GM12878 (cell line): ENCODE measurements around the gene SLC15A4. TPM values are rescaled to one million over a fixed set of nuclear protein-coding genes. Genes with fewer than 3 reads are reported as not detected.
A peak's percentile ranks its signal among the peaks of the same experiment; 100 is the strongest.

Source experiments
- ATAC-seq: fragments of 200-7000 bp; cut with Tn5 transposase; 3 replicates; pipeline ENCODE4 v1.9.1; 2020; ENCODE audit warnings: mild to moderate bottlenecking, moderate library complexity
- BruUV-seq: library from RNA; stranded (reverse); fragments of 400-500 nt; replicated peaks from 2 replicates; lab custom pipeline; 2021; lab: Mats Ljungman, UMichigan
- CTCF ChIA-PET: fragments of 300-600 bp; sonication (Branson Sonifier 250); formaldehyde crosslinking; extraction: SDS; loops from one replicate; lab custom pipeline; 2021; ENCODE audit warnings: inconsistent platforms; lab: Yijun Ruan, JAX
- POLR2A ChIA-PET: fragments of 350-600 bp; formaldehyde crosslinking; extraction: SDS; loops from one replicate; lab custom pipeline; 2021; ENCODE audit warnings: inconsistent platforms; lab: Charles Lee
- RAD21 ChIA-PET: fragments of 300-600 bp; sonication (Branson Sonifier 250); formaldehyde crosslinking; loops from one replicate; lab custom pipeline; 2023; ENCODE audit warnings: antibody characterized with exemption; ENCODE audit not compliant: unreplicated experiment; lab: Charles Lee
- SMC1A ChIA-PET: fragments of 300-600 bp; sonication (Branson Sonifier 250); formaldehyde crosslinking; loops from one replicate; lab custom pipeline; 2023; ENCODE audit not compliant: unreplicated experiment, uncharacterized antibody; lab: Charles Lee
- DNase-seq: peaks from one replicate; pipeline ENCODE4 v3.0.0-alpha.2; 2011; ENCODE audit warnings: low read depth, low spot score
- FAIRE-seq: peaks from 3 replicates; lab custom pipeline; 2011; peaks lifted over from hg19 to GRCh38; lab: Jason Lieb, UNC
- H2AFZ ChIP-seq: 2 replicates; pipeline ENCODE4 v1.6.0; 2011; ENCODE audit warnings: low read depth, low read length, control low read depth; ENCODE audit not compliant: control insufficient read depth
- H3K27ac ChIP-seq: 2 replicates; pipeline ENCODE4 v1.5.1; 2011; ENCODE audit warnings: control low read depth; ENCODE audit not compliant: control insufficient read depth, insufficient read depth
- H3K27me3 ChIP-seq, 2 experiments: replicated peaks in 1 of 2; 2 replicates each; pipeline versions ENCODE4 v1.6.0 to v1.6.1; 2011; ENCODE audit warnings: low read length in 1 of 2; ENCODE audit not compliant: control insufficient read depth in 2 of 2, insufficient read depth in 2 of 2
- H3K36me3 ChIP-seq, 2 experiments: 2 replicates each; pipeline ENCODE4 v1.5.1; 2011; ENCODE audit warnings: low read length in 1 of 2; ENCODE audit not compliant: control insufficient read depth in 2 of 2, insufficient read depth in 2 of 2
- H3K4me1 ChIP-seq: 2 replicates; pipeline ENCODE4 v1.6.1; 2011; ENCODE audit warnings: mild to moderate bottlenecking, low read length, moderate library complexity, mixed read lengths; ENCODE audit not compliant: control insufficient read depth, insufficient read depth
- H3K4me2 ChIP-seq: 2 replicates; pipeline ENCODE4 v1.6.0; 2011; ENCODE audit warnings: control low read depth; ENCODE audit not compliant: control insufficient read depth, insufficient read depth
- H3K4me3 ChIP-seq: fragments of 200-600 bp; sonication (generic); 2 replicates; pipeline ENCODE4 v1.5.1; 2016
- H3K79me2 ChIP-seq: 2 replicates; pipeline ENCODE4 v1.6.0; 2011; ENCODE audit warnings: low read length; ENCODE audit not compliant: control insufficient read depth, insufficient read depth
- H3K9ac ChIP-seq: 2 replicates; pipeline ENCODE4 v1.8.0; 2011; ENCODE audit warnings: low read length, control low read depth, mixed read lengths; ENCODE audit not compliant: control insufficient read depth, insufficient read depth
- H3K9me3 ChIP-seq: replicated peaks from 3 replicates; pipeline ENCODE4 v1.5.1; 2011; ENCODE audit warnings: mild to moderate bottlenecking, low read length; ENCODE audit not compliant: control insufficient read depth, insufficient read depth
- H4K20me1 ChIP-seq: 2 replicates; pipeline ENCODE4 v1.6.0; 2011; ENCODE audit not compliant: control insufficient read depth, insufficient read depth
- ATF7 ChIP-seq: fragments of 450-650 bp; IDR thresholded peaks from 2 replicates; pipeline ENCODE4 v1.6.1; 2016; ENCODE audit warnings: low read depth, mild to moderate bottlenecking
- BCLAF1 ChIP-seq: fragments of 450-650 bp; IDR thresholded peaks from 2 replicates; pipeline ENCODE4 v1.6.1; 2017; ENCODE audit warnings: antibody characterized with exemption, mild to moderate bottlenecking, moderate library complexity
- CHD2 ChIP-seq: IDR thresholded peaks from 2 replicates; pipeline ENCODE4 v1.6.1; 2011; ENCODE audit warnings: low read depth, low read length, improper control_type of control experiment, borderline replicate concordance
- CUX1 ChIP-seq: IDR thresholded peaks from 2 replicates; pipeline ENCODE4 v1.6.1; 2012; ENCODE audit warnings: improper control_type of control experiment, low read depth, low read length; ENCODE audit not compliant: insufficient replicate concordance
- HDGF ChIP-seq: fragments of 450-650 bp; IDR thresholded peaks from 2 replicates; pipeline ENCODE4 v1.6.1; 2016; ENCODE audit warnings: antibody characterized with exemption
- LARP7 ChIP-seq: fragments of 450-650 bp; IDR thresholded peaks from 2 replicates; pipeline ENCODE4 v1.6.1; 2017; ENCODE audit warnings: mild to moderate bottlenecking
- MTA2 ChIP-seq: fragments of 450-650 bp; IDR thresholded peaks from 2 replicates; pipeline ENCODE4 v1.6.1; 2016; ENCODE audit warnings: low read depth, mild to moderate bottlenecking, moderate library complexity
- MYB ChIP-seq: fragments of 150-350 bp; IDR thresholded peaks from 2 replicates; pipeline ENCODE4 v1.6.1; 2014; ENCODE audit warnings: mild to moderate bottlenecking, low read depth, low read length, borderline replicate concordance
- PKNOX1 ChIP-seq: fragments of 450-650 bp; IDR thresholded peaks from 2 replicates; pipeline ENCODE4 v1.6.1; 2016; ENCODE audit warnings: mild to moderate bottlenecking
- PML ChIP-seq: IDR thresholded peaks from 2 replicates; pipeline ENCODE4 v1.6.1; 2012; ENCODE audit warnings: low read length, inconsistent platforms
- RB1 ChIP-seq: fragments of 450-650 bp; formaldehyde crosslinking; IDR thresholded peaks from 2 replicates; pipeline ENCODE4 v1.6.1; 2017; ENCODE audit warnings: mild to moderate bottlenecking, borderline replicate concordance
- SMAD1 ChIP-seq: fragments of 450-650 bp; IDR thresholded peaks from 2 replicates; pipeline ENCODE4 v1.6.1; 2018; ENCODE audit warnings: mild to moderate bottlenecking, low read depth; ENCODE audit not compliant: partially characterized antibody
- SRF ChIP-seq, 2 experiments: IDR thresholded peaks; 2 replicates each; pipeline ENCODE4 v1.6.1; 2011; ENCODE audit warnings: low read depth in 2 of 2, low read length in 2 of 2, mild to moderate bottlenecking in 1 of 2, moderate library complexity in 1 of 2
- YBX1 ChIP-seq: fragments of 450-650 bp; IDR thresholded peaks from 2 replicates; pipeline ENCODE4 v1.6.1; 2016; ENCODE audit warnings: antibody characterized with exemption
- ZNF207 ChIP-seq: fragments of 450-650 bp; IDR thresholded peaks from 2 replicates; pipeline ENCODE4 v1.6.1; 2014; ENCODE audit warnings: antibody characterized with exemption, mild to moderate bottlenecking, borderline replicate concordance
- whole genome bisulfite sequencing: methylation state at CpG from one replicate; pipeline ENCODE4 v1.1.6; 2016; ENCODE audit warnings: low lambda C conversion rate; ENCODE audit not compliant: insufficient replicate concordance, insufficient coverage; ENCODE audit errors: missing lambda C conversion rate; 5-methylcytosine and 5-hydroxymethylcytosine counted together
- in situ Hi-C: fragments of 300-500 bp; cut with MboI; formaldehyde crosslinking; loops from 9 replicates; pipeline ENCODE4 v1.14.3; 2018; ENCODE audit warnings: mixed read lengths
- intact Hi-C: fragments of 100-400 bp; cut with micrococcal nuclease; formaldehyde crosslinking; loops from one replicate; pipeline ENCODE4 v1.14.2; 2022; ENCODE audit not compliant: unreplicated experiment
- polyA plus RNA-seq, 11 experiments: library from polyadenylated mRNA; depleted of rRNA in 4 of 11; unstranded in 6 of 11; stranded (reverse) in 5 of 11; fragments of >200 nt; fragmentation: Nextera tagmentation in 4 of 11; fragmentation: Illumina TruSeq in 1 of 11; extraction: Ambion mirVana in 4 of 11; extraction: Trizol in 1 of 11; gene quantifications; 1 replicate in 1 of 11; 2 replicates in 10 of 11; pipeline versions ENCODE4 v1.2.1 to v1.2.3, GENCODE V29; 2011 to 2016; ENCODE audit warnings: inconsistent platforms in 2 of 11, missing spikeins in 2 of 11, low read depth in 1 of 11
- total RNA-seq, 4 experiments: library from RNA; depleted of rRNA in 3 of 4; stranded (reverse); fragments of >200 nt in 3 of 4; fragmentation: Illumina TruSeq in 1 of 4; extraction: Trizol in 1 of 4; gene quantifications; 2 replicates each; pipeline versions ENCODE4 v1.2.1 to v1.2.3, GENCODE V29; 2013 to 2021

Gene SLC15A4
- total and polyA plus RNA-seq, 10 of the 15 experiments (the other 5 are each of a cell fraction or from before 2014, with no cell fraction given), result 12.7 to 257 (median 36.6) TPM

GRCh38 chr12:128801879-128802391, 21.8 kb downstream of the SLC15A4 start:
- no peaks in the 10 kb centered on the region for H3K27me3 ChIP-seq
- no peak for FAIRE-seq
- BruUV-seq, result no TSS peak
- H2AFZ ChIP-seq, result no peak overlapping the region
- in situ Hi-C loops, result no loop called here
- H3K79me2 ChIP-seq, result peaks cover 73% of the 10 kb centered on the region
- peak; percentile 7; the same call in 2 of the 3 replicates for ATAC-seq
- POLR2A ChIA-PET, result interaction anchor here (0.5 to 2.2 kb wide), 5 partner anchors 8 to 39 kb away, joined by 4 to 10 read pairs (median 6); no protein-coding TSS in a partner anchor
- RAD21 ChIA-PET, result interaction anchor here (0.8 to 1.9 kb wide), 5 partner anchors 8 to 20 kb away, joined by 3 to 7 read pairs (median 4); no protein-coding TSS in a partner anchor
- no peak for DNase-seq
- H3K9ac ChIP-seq, result no peak overlapping the region; the same call in 1 of the 2 replicates
- H3K27ac ChIP-seq, result peak overlapping the region; percentile 42; the same call in 1 of the 2 replicates
- no peaks in the 10 kb centered on the region; the same call in 2 of the 3 replicates for H3K9me3 ChIP-seq
- 0 out of 2 replicates have a peak overlapping the region, but pooled peaks have one; percentile 31 for H3K4me2 ChIP-seq
- 53% methylated on average over 8 of the region's 8 CpGs for WGBS
- intact Hi-C loops, result no loop called here
- no peak overlapping the region for H3K4me3 ChIP-seq
- CTCF ChIA-PET, result interaction anchor here (1.5 to 13.4 kb wide), 2 partner anchors 19 to 55 kb away, joined by 3 to 105 read pairs; no protein-coding TSS in a partner anchor
- H3K4me1 ChIP-seq, result peaks cover 42% of the 10 kb centered on the region
- SMC1A ChIA-PET, result interaction anchor here (1.1 to 1.6 kb wide), 5 partner anchors 8 to 28 kb away, joined by 3 to 10 read pairs (median 4); no protein-coding TSS in a partner anchor
- H3K36me3 ChIP-seq, result peaks cover 34 to 70% of the 10 kb centered on the region in 2 experiments
- peaks cover 3% of the 10 kb centered on the region; the same call in 1 of the 2 replicates for H4K20me1 ChIP-seq
- TF ChIP-seq HDGF, result 0 out of 2 replicates have a peak, but pooled peaks have one; percentile 22
- no peak for TF ChIP-seq SMAD1
- TF ChIP-seq YBX1, result no peak
- no peak for TF ChIP-seq CHD2
- no peak for TF ChIP-seq ZNF207
- TF ChIP-seq RB1, result no peak
- no peak for TF ChIP-seq CUX1
- no peak for TF ChIP-seq LARP7
- 0 out of 2 replicates have a peak, but pooled peaks have one; percentile 17 for TF ChIP-seq PKNOX1
- TF ChIP-seq ATF7, result no peak
- no peak for TF ChIP-seq MTA2
- TF ChIP-seq BCLAF1, result no peak
- no peak for TF ChIP-seq MYB
- TF ChIP-seq SRF (IDR thresholded peaks at IDR 0.05; ENCODE audit: low read depth in 2 of 2, low read length in 2 of 2), result no peak
- TF ChIP-seq PML, result no peak
